Lung (tissue), 12 donors: ENCODE results near the gene RGS17. TPM values are rescaled to one million over a fixed set of nuclear protein-coding genes. Genes with fewer than 3 reads are reported as not detected.

Experiments
- ATAC-seq: fragments of 200-7000 bp; cut with Tn5 transposase; one replicate; pipeline ENCODE4 v1.9.1; 2020; ENCODE audit warnings: moderate number of reproducible peaks; ENCODE audit not compliant: insufficient read depth, low FRiP score
- DNase-seq, 3 donors: peaks; one replicate each; pipeline ENCODE4 v3.0.0-alpha.2; 2013 to 2017
- H3K27ac ChIP-seq, 2 donors: one replicate each; pipeline ENCODE4 v1.5.1; 2013; ENCODE audit warnings: mild to moderate bottlenecking in 2 of 2, moderate library complexity in 2 of 2, control low read depth in 1 of 2, inconsistent platforms in 1 of 2, low read depth in 1 of 2, low read length in 1 of 2
- H3K27me3 ChIP-seq, 3 donors: one replicate each; pipeline ENCODE4 v1.5.1; 2013; ENCODE audit warnings: low read length in 2 of 3; ENCODE audit not compliant: control insufficient read depth in 3 of 3, insufficient read depth in 3 of 3
- H3K36me3 ChIP-seq, 4 donors: one replicate each; pipeline ENCODE4 v1.5.1; 2013; ENCODE audit warnings: low read length in 4 of 4, mild to moderate bottlenecking in 1 of 4, moderate library complexity in 1 of 4; ENCODE audit not compliant: control insufficient read depth in 4 of 4, insufficient read depth in 4 of 4
- H3K4me1 ChIP-seq, 5 donors: one replicate each; pipeline ENCODE4 v1.5.1; 2013; ENCODE audit warnings: low read length in 5 of 5, mild to moderate bottlenecking in 2 of 5, moderate library complexity in 1 of 5; ENCODE audit not compliant: control insufficient read depth in 5 of 5, insufficient read depth in 5 of 5
- H3K4me3 ChIP-seq: one replicate; pipeline ENCODE4 v1.5.1; 2013; ENCODE audit warnings: mild to moderate bottlenecking, control low read depth, moderate library complexity
- H3K9ac ChIP-seq, 2 donors: one replicate each; pipeline ENCODE4 v1.5.1; 2013; ENCODE audit warnings: low read length in 2 of 2, control low read depth in 1 of 2; ENCODE audit not compliant: insufficient read depth in 1 of 2
- H3K9me3 ChIP-seq, 4 donors: one replicate each; pipeline ENCODE4 v1.5.1; 2013; ENCODE audit warnings: low read length in 3 of 4, mild to moderate bottlenecking in 1 of 4, moderate library complexity in 1 of 4; ENCODE audit not compliant: control insufficient read depth in 4 of 4, insufficient read depth in 3 of 4
- CTCF ChIP-seq: IDR thresholded peaks from 2 replicates; pipeline ENCODE4 v1.5.1; 2012; ENCODE audit warnings: mild to moderate bottlenecking; ENCODE audit errors: control extremely low read depth, extremely low read depth
- WGBS, 2 donors: extraction: QIAGEN DNeasy Blood & Tissue Kit; methylation state at CpG; one replicate each; pipeline ENCODE4 v1.1.7; 2013; 5-methylcytosine and 5-hydroxymethylcytosine counted together
- polyA plus RNA-seq, 2 donors: library from polyadenylated mRNA; stranded (reverse); fragments of 200-250 nt; gene quantifications; one replicate each; pipeline ENCODE4 v1.2.1, GENCODE V29; 2013
- total RNA-seq, 2 donors: library from RNA; depleted of rRNA in 1 of 2; stranded (reverse); fragments of >200 nt in 1 of 2; gene quantifications; one replicate each; pipeline ENCODE4 v1.2.1, GENCODE V29; 2014 to 2021
- donor health status: control.
- donor health status: control.
- donor health status: Bipolar disorder and iron deficiency.
- donor health status: healthy.
- donor health status: DM: yes; HTN: yes; CAD: no.

RGS17 gene
- total and polyA plus RNA-seq, 4 donors = 0.17 to 1.7 (median 0.41) TPM

GRCh38 chr6:152981989-152982903, 148.8 kb downstream of the RGS17 start:
- 3 to 7% methylated on average over 58 to 71 of the region's 71 CpGs for WGBS, 2 donors
- Histone ChIP-seq H3K27me3 (no peaks in the 10 kb centered on the region), H3K36me3 (peaks cover 0 to 5% (median 2%) of the 10 kb centered on the region in 4 donors), H3K9me3 (no peaks in the 10 kb centered on the region), H3K4me1 (peaks cover 8 to 29% (median 15%) of the 10 kb centered on the region in 5 donors), H3K4me3 (peak overlapping the region; percentile 78), H3K9ac (peak overlapping the region; percentile 7 to 26), H3K27ac (no peak overlapping the region)
- no peak for TF ChIP-seq CTCF
- ATAC-seq = no peak
- DNase-seq = peak; percentile 18 to 25 (median 22)

- WGBS, 2 donors = 45 to 48% methylated on average over 2 of the region's 2 CpGs
Observed at GRCh38 chr6:152981219-152981618, 149.9 kb downstream of the RGS17 start.

GRCh38 chr6:152980656-152981055, 150.4 kb downstream of the RGS17 start:
- peaks cover 8 to 29% (median 15%) of the 10 kb centered on the region in 5 donors for H3K4me1 ChIP-seq
- no peak overlapping the region for H3K4me3 ChIP-seq
- H3K27me3 ChIP-seq = no peaks in the 10 kb centered on the region
- 73 to 77% methylated on average over 1 of the region's 1 CpG for WGBS, 2 donors
- H3K9ac ChIP-seq = no peak overlapping the region
- H3K9me3 ChIP-seq = no peaks in the 10 kb centered on the region
- no peak for TF ChIP-seq CTCF
- no peak for ATAC-seq
- no peak overlapping the region for H3K27ac ChIP-seq
- H3K36me3 ChIP-seq = peaks cover 1 to 4% (median 3%) of the 10 kb centered on the region in 4 donors
- DNase-seq = no peak

More at GRCh38 chr6:152981219-152981618, 149.9 kb downstream of the RGS17 start:
- ATAC-seq = no peak
- Histone ChIP-seq H3K4me1 (peaks cover 8 to 29% (median 15%) of the 10 kb centered on the region in 5 donors), H3K27me3 (no peaks in the 10 kb centered on the region), H3K9me3 (no peaks in the 10 kb centered on the region), H3K36me3 (peaks cover 1 to 4% (median 3%) of the 10 kb centered on the region in 4 donors), H3K4me3 (no peak overlapping the region), H3K27ac (no peak overlapping the region), H3K9ac (no peak overlapping the region)
- TF ChIP-seq CTCF = no peak
- no peak for DNase-seq
